Osteocyte (in vitro differentiated cells): Measurements from ENCODE around the gene UQCRC2. TPM values are rescaled to one million over a fixed set of nuclear protein-coding genes. Genes with fewer than 3 reads are reported as not detected.

ENCODE experiments used
- DNase-seq: peaks from one replicate; pipeline ENCODE4 v3.0.0; 2021; ENCODE audit warnings: mixed read lengths; ENCODE audit not compliant: unreplicated experiment; ENCODE audit errors: extremely low spot score
- H3K27ac Mint-ChIP-seq: one replicate; pipeline ENCODE4 v1.8.0; 2021; ENCODE audit warnings: mild to moderate bottlenecking, mixed read lengths; ENCODE audit not compliant: unreplicated experiment
- H3K27me3 Mint-ChIP-seq: one replicate; pipeline ENCODE4 v1.8.0; 2021; ENCODE audit warnings: mixed read lengths; ENCODE audit not compliant: unreplicated experiment
- H3K36me3 Mint-ChIP-seq: one replicate; pipeline ENCODE4 v1.8.0; 2021; ENCODE audit warnings: mixed read lengths; ENCODE audit not compliant: unreplicated experiment
- H3K4me1 Mint-ChIP-seq: one replicate; pipeline ENCODE4 v1.8.0; 2021; ENCODE audit warnings: mixed read lengths; ENCODE audit not compliant: unreplicated experiment
- H3K4me3 Mint-ChIP-seq: one replicate; pipeline ENCODE4 v1.8.0; 2021; ENCODE audit warnings: mild to moderate bottlenecking, moderate library complexity, mixed read lengths; ENCODE audit not compliant: unreplicated experiment
- H3K9me3 Mint-ChIP-seq: one replicate; pipeline ENCODE4 v1.8.0; 2021; ENCODE audit warnings: mixed read lengths; ENCODE audit not compliant: unreplicated experiment
- total RNA-seq: library from RNA; stranded (reverse); gene quantifications from 2 replicates; pipeline ENCODE4 v1.2.1, GENCODE V29; 2021
- TF ChIP-seq, protein P1 (sequence below): fragments of 200-600 bp; sonication (generic); IDR thresholded peaks from 2 replicates; pipeline ENCODE4 v1.5.0; 2021; ENCODE audit warnings: antibody characterized with exemption, mild to moderate bottlenecking, moderate library complexity

The UQCRC2 gene
- total RNA-seq, 1 donor from 2014 or later: 200 TPM

DNA sequence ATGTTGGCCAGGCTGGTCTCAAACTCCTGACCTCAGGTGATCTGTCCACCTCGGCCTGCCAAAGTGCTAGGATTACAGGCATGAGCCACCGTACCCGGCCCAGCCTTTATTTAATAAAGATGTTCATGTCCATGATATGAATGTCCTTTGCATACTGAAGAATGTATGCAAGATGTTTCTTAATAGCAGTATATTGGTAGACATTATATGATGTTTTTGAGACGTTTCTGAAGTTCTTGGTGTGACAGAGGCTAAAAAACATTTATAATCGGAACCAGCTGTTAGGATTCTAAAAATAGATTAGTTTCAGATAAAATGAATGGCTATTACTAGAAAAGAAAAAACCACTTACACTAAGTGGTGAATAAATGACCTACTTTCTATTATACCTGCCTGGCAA lies 36.0 kb downstream of the UQCRC2 start:
- peaks cover 21% of the 10 kb centered on the region for H3K36me3 Mint-ChIP-seq
- TF ChIP-seq, protein P1, sequence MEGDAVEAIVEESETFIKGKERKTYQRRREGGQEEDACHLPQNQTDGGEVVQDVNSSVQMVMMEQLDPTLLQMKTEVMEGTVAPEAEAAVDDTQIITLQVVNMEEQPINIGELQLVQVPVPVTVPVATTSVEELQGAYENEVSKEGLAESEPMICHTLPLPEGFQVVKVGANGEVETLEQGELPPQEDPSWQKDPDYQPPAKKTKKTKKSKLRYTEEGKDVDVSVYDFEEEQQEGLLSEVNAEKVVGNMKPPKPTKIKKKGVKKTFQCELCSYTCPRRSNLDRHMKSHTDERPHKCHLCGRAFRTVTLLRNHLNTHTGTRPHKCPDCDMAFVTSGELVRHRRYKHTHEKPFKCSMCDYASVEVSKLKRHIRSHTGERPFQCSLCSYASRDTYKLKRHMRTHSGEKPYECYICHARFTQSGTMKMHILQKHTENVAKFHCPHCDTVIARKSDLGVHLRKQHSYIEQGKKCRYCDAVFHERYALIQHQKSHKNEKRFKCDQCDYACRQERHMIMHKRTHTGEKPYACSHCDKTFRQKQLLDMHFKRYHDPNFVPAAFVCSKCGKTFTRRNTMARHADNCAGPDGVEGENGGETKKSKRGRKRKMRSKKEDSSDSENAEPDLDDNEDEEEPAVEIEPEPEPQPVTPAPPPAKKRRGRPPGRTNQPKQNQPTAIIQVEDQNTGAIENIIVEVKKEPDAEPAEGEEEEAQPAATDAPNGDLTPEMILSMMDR: no peak
- H3K4me1 Mint-ChIP-seq: peaks cover 5% of the 10 kb centered on the region
- H3K27ac Mint-ChIP-seq: no peak overlapping the region
- no peak for DNase-seq
- H3K27me3 Mint-ChIP-seq: no peaks in the 10 kb centered on the region
- H3K4me3 Mint-ChIP-seq: no peak overlapping the region
- no peaks in the 10 kb centered on the region for H3K9me3 Mint-ChIP-seq

DNA sequence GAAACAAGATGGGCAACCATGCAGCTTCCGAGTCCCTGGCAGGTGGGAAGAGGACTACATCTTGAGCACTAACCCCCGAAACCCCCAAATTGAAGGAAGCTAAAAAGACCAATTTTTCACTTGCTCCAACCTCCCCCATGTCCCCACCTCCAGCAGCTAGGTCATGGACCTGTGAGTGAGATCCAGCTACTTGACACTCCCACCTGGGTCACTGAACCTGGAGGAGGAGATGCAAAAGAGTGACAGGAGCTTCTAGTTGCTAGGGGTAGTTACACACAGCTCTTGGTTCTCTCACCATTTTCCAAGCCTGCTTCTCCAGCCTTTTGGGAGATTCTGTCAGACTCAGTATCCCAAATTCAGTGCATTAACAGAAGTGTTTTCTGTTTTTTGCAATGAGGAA lies 36.6 kb downstream of the UQCRC2 start:
- Mint-ChIP-seq H3K36me3 (peaks cover 15% of the 10 kb centered on the region), H3K27ac (no peak overlapping the region), H3K4me1 (peaks cover 5% of the 10 kb centered on the region), H3K4me3 (no peak overlapping the region), H3K9me3 (no peaks in the 10 kb centered on the region), H3K27me3 (no peaks in the 10 kb centered on the region)
- DNase-seq: no peak
- TF ChIP-seq, protein P1: no peak

DNA sequence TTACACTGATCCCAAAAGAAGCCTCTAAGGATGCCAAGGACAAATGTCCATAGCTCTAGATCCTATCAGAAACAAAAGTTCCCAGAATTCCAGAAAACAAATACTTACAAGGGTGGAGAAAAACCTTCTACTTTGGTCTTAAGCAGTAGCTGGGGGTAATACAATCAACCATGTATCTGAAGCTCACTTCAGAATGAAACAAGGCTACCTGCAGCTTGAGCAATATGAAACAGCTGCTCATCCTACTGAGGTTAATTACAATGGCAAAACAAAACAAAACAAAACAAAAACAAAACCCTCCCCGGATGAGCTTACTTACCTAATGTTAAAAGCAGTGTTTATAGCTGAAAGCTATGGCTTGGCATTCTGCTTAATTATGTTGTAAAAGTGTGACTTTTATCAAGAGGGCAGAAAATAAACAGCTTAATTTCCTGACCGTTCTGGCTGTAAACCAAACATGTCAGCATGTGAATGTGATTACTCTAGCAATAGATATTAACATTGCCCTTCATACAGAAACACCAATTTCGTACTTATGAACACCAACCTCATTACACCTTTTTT lies 37.3 kb downstream of the UQCRC2 start:
- no peak overlapping the region for H3K27ac Mint-ChIP-seq
- peaks cover 10% of the 10 kb centered on the region for H3K36me3 Mint-ChIP-seq
- H3K4me1 Mint-ChIP-seq: peaks cover 5% of the 10 kb centered on the region
- no peaks in the 10 kb centered on the region for H3K27me3 Mint-ChIP-seq
- no peak for DNase-seq
- no peaks in the 10 kb centered on the region for H3K9me3 Mint-ChIP-seq
- no peak overlapping the region for H3K4me3 Mint-ChIP-seq
- TF ChIP-seq, protein P1: no peak

DNA sequence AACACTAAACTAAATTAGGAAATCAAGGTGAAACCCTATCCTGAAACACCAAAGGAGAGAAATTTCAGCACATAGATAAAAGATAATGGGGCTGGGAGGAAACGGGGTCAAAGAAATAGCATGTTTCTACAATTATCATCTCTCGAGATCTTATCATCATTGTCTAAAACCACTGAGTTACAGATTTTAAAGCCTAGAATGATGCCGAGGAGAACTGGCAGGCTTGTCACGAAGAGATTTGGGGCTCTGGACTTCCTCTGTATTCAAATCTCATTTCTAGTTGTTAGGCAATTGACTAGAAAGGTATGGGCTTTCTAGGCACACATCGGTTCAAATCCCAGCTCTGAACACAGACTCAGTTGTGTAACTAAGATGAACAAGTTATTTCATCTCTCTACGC lies 38.5 kb downstream of the UQCRC2 start:
- Mint-ChIP-seq H3K4me3 (no peak overlapping the region), H3K4me1 (peaks cover 5% of the 10 kb centered on the region), H3K27ac (no peak overlapping the region), H3K36me3 (peaks cover 3% of the 10 kb centered on the region), H3K9me3 (no peaks in the 10 kb centered on the region), H3K27me3 (no peaks in the 10 kb centered on the region)
- TF ChIP-seq, protein P1: no peak
- DNase-seq: no peak

DNA sequence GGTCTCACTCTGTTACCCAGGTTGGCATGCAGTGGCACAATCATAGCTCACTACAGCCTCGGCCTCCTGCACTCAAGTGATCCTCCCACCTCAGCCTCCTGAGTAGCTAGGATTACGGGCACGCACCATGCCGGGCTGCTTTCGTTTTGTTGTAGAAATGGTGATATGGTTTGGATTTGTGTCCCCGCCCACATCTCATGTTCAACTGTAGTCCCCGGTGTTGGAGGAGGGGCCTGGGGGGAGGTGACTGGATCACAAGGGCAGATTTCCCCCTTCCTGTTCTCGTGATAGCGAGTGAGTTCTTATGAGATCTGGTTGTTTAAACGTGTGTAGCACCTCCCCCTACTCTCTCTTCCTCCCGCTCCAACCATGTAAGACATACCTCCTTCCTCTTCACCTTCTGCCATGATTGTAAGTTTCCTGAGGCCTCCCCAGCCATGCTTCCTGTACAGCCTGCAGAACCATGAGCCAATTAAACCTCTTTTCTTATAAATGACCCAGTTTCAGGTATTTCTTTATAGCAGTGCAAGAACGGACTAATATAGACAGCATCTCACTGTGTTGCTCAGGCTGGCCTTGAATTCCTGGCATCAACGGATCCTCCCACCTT lies 41.8 kb downstream of the UQCRC2 start:
- Mint-ChIP-seq H3K27ac (no peak overlapping the region), H3K9me3 (no peaks in the 10 kb centered on the region), H3K27me3 (no peaks in the 10 kb centered on the region), H3K4me1 (peaks cover 3% of the 10 kb centered on the region), H3K4me3 (no peak overlapping the region), H3K36me3 (no peaks in the 10 kb centered on the region)
- TF ChIP-seq, protein P1: no peak
- no peak for DNase-seq
